Stimulated activated CD4-positive, alpha-beta T cell treated with anti-CD3 and anti-CD28 coated beads, TNF-alpha, amount 100 ng/mL, for 1 hour (primary cell): ENCODE data around the gene TIMM44.
"Not testable (repeated sequence)": the region's sequence is repeated elsewhere in the genome, so short reads cannot be mapped to it uniquely, and the experiment has no call there.

Experiments used
- DNase-seq, 3 donors: peaks; one replicate each; pipeline ENCODE4 v3.0.0-alpha.2; 2020; ENCODE audit warnings: low read depth in 3 of 3, low spot score in 1 of 3

The TIMM44 gene

GRCh38 chr19:7902796-7903243 is 40.6 kb downstream of the TIMM44 start:
- no peak for DNase-seq

- no peak for DNase-seq
Measured at GRCh38 chr19:7901337-7901736, 42.1 kb downstream of the TIMM44 start.

GRCh38 chr19:7900931-7901330 is 42.5 kb downstream of the TIMM44 start:
- no peak for DNase-seq

GRCh38 chr19:7900401-7900870 is 43.0 kb downstream of the TIMM44 start:
- no peak for DNase-seq

- DNase-seq = no peak
Measured at GRCh38 chr19:7899751-7900378, 43.6 kb downstream of the TIMM44 start.

GRCh38 chr19:7898967-7899366 is 44.5 kb downstream of the TIMM44 start:
- DNase-seq = no peak

GRCh38 chr19:7897292-7897691 is 46.2 kb downstream of the TIMM44 start:
- DNase-seq = no peak

GRCh38 chr19:7895565-7895964 is 47.9 kb downstream of the TIMM44 start:
- no peak for DNase-seq

- DNase-seq = no peak
Measured at GRCh38 chr19:7894612-7895309, 48.7 kb downstream of the TIMM44 start.

GRCh38 chr19:7893362-7894101 is 49.9 kb downstream of the TIMM44 start:
- not testable (repeated sequence) for DNase-seq

- no peak for DNase-seq
Measured at GRCh38 chr19:7888826-7889217, 54.6 kb downstream of the TIMM44 start.

GRCh38 chr19:7888145-7888825 is 55.2 kb downstream of the TIMM44 start, which contains the start of gene LRRC8E:
TSS of gene LRRC8E (plus strand) at chr19:7888510. CDS start at chr19:7895604, 7,094 bp downstream.
- no peak for DNase-seq

GRCh38 chr19:7887408-7888144 is 55.9 kb downstream of the TIMM44 start:
- no peak for DNase-seq

- DNase-seq = no peak
Measured at GRCh38 chr19:7885818-7886217, 57.6 kb downstream of the TIMM44 start.

- no peak for DNase-seq
Measured at GRCh38 chr19:7883796-7884570, 59.5 kb downstream of the TIMM44 start.

GRCh38 chr19:7883105-7883504 is 60.4 kb downstream of the TIMM44 start:
- DNase-seq = no peak

GRCh38 chr19:7881910-7882309 is 61.6 kb downstream of the TIMM44 start:
- no peak for DNase-seq

GRCh38 chr19:7879836-7880235 is 63.6 kb downstream of the TIMM44 start:
- DNase-seq = no peak

GRCh38 chr19:7879111-7879807 is 64.2 kb downstream of the TIMM44 start:
- DNase-seq = no peak
